Stimulated activated CD4-positive, alpha-beta T cell treated with anti-CD3 and anti-CD28 coated beads, Interleukin-12 subunit alpha, Interleukin-12 subunit beta, amount 100 ng/mL, for 4 hours (primary cell): ENCODE measurements around the gene NAIF1.
"Not testable (repeated sequence)": the region's sequence is repeated elsewhere in the genome, so short reads cannot be mapped to it uniquely, and the experiment has no call there.

Source experiments
- DNase-seq: peaks from one replicate; pipeline ENCODE4 v3.0.0-alpha.2; 2020

NAIF1 gene

DNA sequence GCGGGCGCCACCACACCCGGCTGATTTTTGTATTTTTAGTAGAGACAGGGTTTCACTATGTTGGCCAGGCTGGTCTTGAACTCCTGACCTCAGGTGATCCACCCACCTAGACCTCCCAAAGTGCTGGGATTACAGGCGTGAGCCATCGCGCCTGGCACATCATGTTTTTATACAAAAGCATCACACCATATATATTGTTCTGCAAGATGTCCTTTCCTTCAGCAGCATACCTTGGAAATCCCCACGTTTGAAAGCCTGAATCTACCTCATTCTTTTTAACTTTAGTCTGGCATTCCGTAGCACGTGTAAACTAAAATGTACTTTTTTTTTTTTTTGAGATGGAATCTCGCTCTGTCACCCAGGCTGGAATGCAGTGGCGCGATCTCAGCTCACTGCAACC is 43.4 kb downstream of the NAIF1 start:
- DNase-seq, result not testable (repeated sequence)

DNA sequence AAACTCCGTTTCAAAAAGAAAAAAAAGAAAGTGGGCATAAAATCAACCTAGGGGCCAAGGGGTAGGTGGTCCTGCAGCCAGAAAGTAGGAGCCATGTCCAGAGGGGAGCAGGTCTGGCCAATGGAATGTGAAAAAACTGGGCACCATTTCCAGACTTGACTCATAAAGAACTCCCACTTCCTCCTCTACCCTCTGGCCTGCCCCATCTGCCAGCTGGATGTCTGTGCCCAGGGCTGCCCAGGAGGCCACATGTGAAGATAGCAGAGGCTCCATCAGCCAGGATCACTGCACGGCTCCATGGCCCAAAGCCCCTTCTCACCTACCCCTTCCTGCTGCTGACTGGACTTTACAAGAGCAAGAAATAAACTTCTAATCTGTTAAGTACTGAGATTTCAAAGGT is 44.2 kb downstream of the NAIF1 start:
- no peak for DNase-seq

DNA sequence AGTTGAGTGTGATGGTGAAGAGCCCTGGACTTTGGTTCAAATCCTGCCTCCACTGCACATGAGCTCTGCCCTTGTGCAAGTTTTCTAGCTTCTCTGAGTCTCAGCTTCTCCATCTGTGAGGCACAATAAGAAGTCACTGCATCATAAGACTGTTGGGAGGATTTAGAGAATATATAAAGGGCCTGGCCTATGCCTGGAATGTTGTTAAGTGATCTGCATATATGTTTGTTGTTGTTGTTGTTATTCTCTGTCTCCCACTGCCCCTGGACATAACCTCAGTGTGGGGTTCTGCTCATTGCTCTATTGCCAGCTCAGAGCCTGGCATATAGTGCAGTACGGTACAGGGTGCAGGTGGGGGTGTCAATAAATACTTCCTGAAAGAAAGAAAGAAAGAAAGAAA is 46.0 kb downstream of the NAIF1 start:
- DNase-seq, result no peak

DNA sequence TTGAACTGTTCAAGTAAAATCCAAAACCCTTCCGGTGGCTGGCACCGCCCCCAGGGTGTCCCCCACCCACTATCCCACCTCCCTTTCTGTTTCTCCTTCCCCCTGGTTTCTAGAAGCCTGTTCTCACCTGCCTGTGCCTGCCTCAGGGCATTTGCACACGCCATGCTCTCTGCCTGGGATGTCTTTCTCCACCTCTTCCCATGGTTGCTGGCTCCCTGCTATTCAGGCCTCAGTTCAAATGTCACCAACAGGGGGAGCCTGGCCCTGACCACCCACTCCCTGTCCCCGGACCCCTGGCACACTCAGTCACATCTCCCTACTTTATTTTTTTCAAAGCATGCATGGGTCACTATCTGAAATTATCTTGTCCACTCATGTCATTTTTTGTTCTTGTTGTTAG is 46.4 kb downstream of the NAIF1 start:
- no peak for DNase-seq

DNA sequence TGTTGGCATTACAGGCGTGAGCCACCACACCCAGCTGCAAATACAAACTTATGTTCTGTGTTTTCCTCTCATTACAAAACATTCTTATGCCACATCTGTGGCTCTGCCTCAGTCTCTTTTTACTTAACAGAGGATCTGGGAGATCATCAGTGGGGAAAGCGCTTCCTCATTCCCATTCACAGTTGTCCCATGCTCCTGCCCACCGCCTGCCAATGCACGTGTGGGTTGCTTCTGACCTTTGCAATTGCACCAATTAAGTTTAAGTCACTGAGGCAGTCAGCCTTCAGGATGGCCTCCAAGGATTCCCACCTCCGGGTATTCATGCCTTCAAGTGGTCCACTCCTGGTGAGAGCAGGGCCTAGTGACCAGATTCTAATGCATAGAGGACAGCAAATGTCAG is 51.4 kb downstream of the NAIF1 start:
- DNase-seq, result no peak
